GM21390 (cell line): ENCODE data around the gene OR51D1.

Source experiments
- ATAC-seq: cut with Tn5 transposase; IDR thresholded peaks from one replicate; pipeline ENCODE4 v1.9.1; 2021; ENCODE audit not compliant: unreplicated experiment

Gene OR51D1

DNA sequence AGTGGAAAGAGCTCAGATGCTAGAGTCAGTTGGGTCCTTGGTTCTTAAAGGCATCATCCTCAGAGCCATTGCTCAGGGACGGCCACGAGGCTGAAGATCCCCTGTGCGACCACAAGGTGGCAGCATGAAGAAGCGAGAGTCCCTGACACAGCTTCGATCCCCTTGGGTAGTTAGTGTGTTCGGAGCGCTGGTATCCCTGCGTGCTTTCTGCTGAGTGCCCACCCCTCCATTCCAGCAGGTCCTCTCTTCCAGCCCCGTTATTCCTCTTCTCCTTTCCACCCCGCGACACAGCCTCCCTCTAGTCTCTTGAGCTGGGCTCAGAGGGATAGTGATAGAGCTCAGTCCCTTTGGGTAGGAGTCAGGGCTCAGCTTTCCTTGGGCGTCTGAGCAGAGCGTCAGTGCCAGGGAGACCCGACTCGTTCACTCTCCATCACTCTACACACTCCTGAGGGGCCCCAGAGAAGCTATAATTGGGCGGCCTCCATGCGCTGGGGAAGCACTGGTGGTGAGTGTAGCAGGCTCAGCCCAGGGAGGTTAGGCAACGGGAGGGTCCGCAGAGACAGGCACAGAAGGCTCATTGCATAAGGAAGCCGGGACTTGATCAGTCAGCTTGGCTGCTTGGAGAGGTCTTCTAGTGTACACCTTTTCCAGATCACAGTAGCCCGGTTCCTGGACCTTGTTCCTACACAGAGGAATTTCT, at the start of gene OR51D1:
TSS of gene OR51D1 (plus strand) at position 516 of the 700 bp plus-strand sequence. CDS start 2,314 bp downstream, outside the sequence.
- peak; percentile 96 for ATAC-seq

DNA sequence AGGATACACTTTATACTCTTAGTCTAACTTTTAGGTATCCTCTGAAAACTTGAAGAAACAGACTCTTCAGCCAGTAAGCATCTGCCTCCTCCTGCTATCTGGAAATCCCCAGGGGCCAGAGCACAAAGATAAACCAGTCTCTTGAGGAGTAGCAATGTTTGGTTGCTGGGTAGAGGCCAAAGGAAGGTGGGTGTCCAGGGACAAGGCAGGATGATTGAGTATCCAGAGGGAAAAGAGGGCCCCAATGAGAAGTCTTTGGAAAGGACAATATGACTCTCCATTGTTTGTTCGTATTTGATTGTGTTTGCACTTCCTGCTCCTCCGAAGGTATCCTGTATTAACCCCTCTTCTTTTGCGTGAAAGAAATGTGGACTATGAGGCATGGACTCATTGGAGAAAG, 48.3 kb upstream of the OR51D1 start:
- ATAC-seq: no peak

DNA sequence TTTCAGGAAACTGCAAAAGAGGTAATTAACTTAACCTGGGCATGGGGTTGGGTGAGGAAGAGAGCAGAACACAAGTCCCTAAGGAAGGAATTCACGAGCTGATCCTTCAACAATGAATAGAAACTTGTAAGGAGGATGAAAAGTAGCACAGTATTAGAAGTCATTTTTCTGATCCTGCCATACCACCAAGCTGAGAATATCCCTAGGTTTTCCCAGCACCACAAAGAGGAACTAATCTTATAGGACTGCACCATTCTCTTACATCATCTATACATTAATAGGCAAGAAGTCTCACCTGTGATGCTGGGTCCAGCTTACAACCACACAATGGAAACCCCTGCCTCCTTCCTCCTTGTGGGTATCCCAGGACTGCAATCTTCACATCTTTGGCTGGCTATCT, 43.5 kb upstream of the OR51D1 start, which contains the start of gene OR52I1:
TSS of gene OR52I1 (plus strand) at position 301 of the 400 bp plus-strand sequence. CDS start at position 301, 0 bp downstream.
- no peak for ATAC-seq

- ATAC-seq: no peak
These were observed 32.2 kb upstream of the OR51D1 start for GRCh38 chr11:4605057-4605456.

GRCh38 chr11:4606231-4607015, 30.9 kb upstream of the OR51D1 start:
- ATAC-seq: no peak

DNA sequence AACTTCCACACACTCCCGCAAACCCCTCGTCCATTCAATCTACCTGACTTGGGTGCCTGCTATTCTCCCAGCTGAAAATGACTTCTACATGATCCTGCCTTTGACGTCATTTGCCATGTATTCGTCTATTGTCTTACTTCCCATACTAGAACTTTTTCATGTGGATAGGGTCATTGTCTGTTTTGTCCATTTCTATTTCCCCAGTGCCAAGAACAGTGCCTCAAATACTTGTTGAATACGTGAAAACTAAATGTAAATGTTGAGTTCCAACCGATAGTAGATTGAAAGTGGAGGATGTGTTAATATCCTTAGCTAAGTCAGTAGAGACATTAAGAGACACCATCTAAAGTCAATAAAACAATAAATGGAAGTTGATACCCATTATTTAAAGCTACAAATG, 30.2 kb upstream of the OR51D1 start:
- ATAC-seq: no peak

DNA sequence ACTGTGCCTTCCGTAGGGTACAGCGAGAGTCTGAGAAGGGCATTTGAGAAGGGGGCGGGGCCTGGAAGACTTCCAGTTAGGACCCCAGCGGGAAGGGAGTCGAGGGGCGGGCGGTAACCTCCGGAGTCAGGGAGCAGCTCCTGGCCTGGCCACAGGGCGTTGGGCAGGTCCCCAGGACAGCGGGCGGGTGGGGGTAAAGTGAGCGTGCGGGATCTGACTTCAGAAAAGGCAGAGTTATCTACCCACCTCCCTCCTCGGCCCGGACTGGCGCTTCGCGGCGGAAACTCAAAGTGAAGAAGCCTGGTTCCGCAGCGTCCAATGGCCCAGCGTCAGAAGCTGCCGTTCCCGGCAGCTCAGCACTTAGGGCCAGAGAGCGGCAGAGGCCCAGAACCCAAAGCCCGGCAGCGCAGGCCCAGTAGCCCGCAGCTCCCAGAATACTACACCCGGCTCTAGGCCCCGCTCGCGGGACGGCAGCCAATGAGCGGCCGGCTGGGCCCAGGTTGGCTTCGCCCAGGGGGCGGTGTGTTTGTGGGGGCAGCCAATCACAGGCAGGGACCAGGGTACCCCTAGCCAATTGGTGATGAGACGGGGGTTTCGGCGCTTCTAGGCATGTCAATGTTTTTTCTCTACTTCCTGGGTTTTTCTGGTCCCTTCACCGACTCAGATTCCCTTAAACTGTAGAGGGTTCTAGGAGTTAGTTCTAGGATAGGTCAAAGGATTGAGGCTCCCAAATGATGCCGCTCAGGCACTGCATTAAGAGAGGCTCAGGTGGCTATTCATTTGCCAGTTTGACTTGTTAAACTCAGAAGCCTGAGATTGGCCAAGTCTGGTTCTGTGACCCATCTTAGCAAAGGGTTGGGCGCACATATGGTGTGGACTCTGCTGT, 29.3 kb upstream of the OR51D1 start, which contains the start of gene TRIM68:
TSS of gene TRIM68 (minus strand) at position 451 of the 886 bp plus-strand sequence. CDS start 2,727 bp downstream, outside the sequence.
- peak; percentile 100 for ATAC-seq

DNA sequence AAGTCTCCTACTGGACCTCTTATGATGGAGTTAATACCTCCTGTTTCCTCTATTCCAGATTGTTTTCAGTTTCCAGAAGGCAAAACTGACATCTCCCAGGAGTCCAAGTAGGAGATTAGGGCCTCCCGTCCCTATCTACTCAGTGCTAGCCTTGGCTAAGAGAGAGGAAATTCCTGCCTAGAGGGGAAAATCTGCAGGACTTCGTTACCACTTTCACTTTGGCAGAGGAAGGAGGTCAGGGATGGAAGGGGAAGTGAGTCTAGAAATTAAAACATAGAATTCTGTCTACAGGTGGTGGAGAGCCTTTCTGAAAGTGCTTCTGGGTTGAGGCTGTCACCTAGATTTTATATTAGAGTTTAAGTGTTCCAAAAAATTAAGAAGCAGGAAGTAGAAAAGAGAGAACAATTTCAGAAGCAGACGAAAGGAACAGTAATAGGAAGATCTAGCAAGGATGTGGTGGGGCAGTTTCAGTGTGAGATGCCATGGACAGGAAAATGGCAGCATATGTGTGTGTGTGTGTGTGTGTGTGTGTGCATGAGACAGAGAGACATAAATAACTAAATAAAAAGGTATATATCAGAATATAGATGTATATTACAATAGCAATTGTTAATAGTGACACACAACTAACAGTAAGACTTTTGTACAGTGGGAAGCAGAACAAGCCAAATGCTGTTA, 26.9 kb upstream of the OR51D1 start:
- no peak for ATAC-seq

- no peak for ATAC-seq
These were observed 25.3 kb upstream of the OR51D1 start for GRCh38 chr11:4611986-4612385.

DNA sequence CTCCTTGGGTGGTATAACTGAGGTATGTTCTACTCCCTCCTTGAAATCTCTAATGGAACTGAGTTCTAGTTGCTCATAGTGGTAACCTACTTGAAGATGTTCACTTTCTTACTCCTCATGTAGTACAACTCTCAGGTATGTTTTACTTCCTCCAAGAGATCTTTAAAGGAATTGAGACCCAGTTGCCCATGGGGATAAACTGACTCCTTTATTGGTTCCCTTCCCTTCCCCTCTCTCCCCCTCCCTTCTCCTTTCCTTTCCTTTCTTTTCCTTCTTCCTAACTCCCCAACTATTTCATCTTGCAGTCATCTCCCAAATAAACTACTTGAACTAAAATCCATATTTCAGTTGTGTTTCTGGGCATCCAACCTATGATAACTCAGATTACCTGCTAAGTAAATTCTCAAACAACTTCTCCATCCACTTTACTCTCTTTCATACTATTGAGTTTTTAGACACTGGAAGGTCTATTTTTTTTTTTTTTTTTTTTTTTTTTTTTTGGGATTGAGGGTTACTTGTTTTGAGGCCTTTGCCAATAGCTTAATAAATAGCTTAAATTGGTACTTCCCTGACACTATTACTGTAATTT, 21.3 kb upstream of the OR51D1 start:
- ATAC-seq: no peak

DNA sequence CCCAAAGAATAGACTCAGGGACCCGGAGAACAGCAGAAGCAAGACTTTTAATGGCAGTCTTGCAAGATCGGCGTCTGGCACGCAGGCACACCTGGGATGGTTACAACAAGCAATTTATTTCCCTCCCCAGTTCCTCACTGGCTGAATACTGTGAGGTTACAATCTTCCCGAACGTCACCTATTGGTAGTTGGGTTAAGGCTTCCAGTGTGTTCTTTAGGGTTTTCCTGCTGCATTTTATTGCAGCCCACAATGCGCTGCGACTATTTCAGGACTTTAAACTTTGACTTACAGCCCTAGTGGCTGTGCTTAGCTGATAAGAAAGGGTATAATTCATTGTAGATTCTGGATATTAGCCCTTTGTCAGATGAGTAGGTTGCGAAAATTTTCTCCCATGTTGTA, 17.8 kb upstream of the OR51D1 start:
- no peak for ATAC-seq

- ATAC-seq: no peak
These were observed 10.8 kb upstream of the OR51D1 start for GRCh38 chr11:4626207-4627099.

DNA sequence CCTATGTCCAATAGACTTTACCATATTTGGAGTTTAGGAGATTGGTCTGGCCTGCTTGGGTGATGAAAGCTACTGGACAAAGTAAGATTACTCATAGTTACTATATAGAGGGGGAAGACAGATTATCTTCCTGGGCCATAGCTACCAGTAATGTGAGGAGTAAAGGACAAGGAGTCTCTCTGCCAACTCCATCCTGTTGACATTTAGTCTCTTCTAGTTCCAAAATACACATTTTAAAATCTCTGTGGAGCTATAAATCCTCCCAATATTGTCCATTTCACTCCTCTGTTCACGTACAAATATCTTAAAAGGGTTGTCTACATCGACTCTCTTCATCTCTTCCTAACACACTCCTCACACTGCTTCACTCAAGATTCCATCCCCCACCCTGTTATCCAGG, 1.1 kb upstream of the OR51D1 start:
- no peak for ATAC-seq

- ATAC-seq: no peak
These were observed 378 bp downstream of the OR51D1 start for GRCh38 chr11:4637662-4638047.

- no peak for ATAC-seq
These were observed 2.7 kb downstream of the OR51D1 start for GRCh38 chr11:4639931-4640330.

- ATAC-seq: no peak
These were observed 4.2 kb downstream of the OR51D1 start for GRCh38 chr11:4641501-4641900.

GRCh38 chr11:4642043-4642442, 4.8 kb downstream of the OR51D1 start:
- ATAC-seq: no peak

GRCh38 chr11:4643076-4643475, 5.8 kb downstream of the OR51D1 start:
- no peak for ATAC-seq

DNA sequence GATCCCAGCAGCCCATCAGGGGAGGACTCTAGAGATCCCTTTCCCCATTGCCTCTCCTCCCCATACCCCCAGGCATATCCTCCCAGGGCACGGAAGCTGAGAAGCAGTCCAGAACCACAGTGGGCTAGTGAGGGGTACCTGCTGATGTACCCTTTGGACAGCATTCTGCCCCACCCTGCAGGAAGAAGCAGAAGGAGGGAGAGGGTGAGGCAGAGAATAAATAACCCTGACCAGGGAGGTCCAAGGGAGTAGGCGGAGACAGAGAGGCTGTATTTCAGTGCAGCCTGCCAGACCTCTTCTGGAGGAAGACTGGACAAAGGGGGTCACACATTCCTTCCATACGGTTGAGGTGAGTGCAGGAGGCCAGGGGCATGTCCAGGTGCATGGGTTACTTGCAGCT, 6.4 kb downstream of the OR51D1 start, which contains the start of gene OR51E1:
TSS of gene OR51E1 (plus strand) at position 301 of the 400 bp plus-strand sequence. CDS start 8,545 bp downstream, outside the sequence.
- no peak for ATAC-seq
